Lower leg skin (tissue), 4 donors: ENCODE data around the gene CSTF3. TPM values are rescaled to one million over a fixed set of nuclear protein-coding genes. Genes with fewer than 3 reads are reported as not detected.
"Not testable (repeated sequence)": the region's sequence is repeated elsewhere in the genome, so short reads cannot be mapped to it uniquely, and the experiment has no call there.

Experiments used
- DNase-seq, 2 donors: peaks; one replicate each; pipeline ENCODE4 v3.0.0-alpha.2; 2019; ENCODE audit warnings: low spot score in 2 of 2
- H3K4me3 ChIP-seq: fragments of 200-600 bp; sonication (generic); 2 replicates; pipeline ENCODE4 v1.5.1; 2017; ENCODE audit warnings: mild to moderate bottlenecking, low read depth; ENCODE audit not compliant: poor library complexity, severe bottlenecking
- POLR2A ChIP-seq, 2 donors: fragments of 450-650 bp; IDR thresholded peaks; one replicate each; pipeline ENCODE4 v1.6.1; 2016 to 2017; ENCODE audit warnings: antibody characterized with exemption in 2 of 2, mild to moderate bottlenecking in 1 of 2, moderate library complexity in 1 of 2
- WGBS, 2 donors: methylation state at CpG; one replicate each; pipeline ENCODE4 v1.1.5; 2018; 5-methylcytosine and 5-hydroxymethylcytosine counted together
- intact Hi-C: fragments of 100-400 bp; cut with DNase I; formaldehyde crosslinking; loops from one replicate; pipeline ENCODE4 v1.15.0; 2023; ENCODE audit warnings: low total_unique reads
- total RNA-seq, 4 donors: library from RNA; depleted of rRNA; stranded (reverse); fragments of >200 nt; gene quantifications; one replicate each; pipeline ENCODE4 v1.1.0, GENCODE V29; 2016
- TF ChIP-seq, protein P1 (sequence below), 3 donors: fragments of 450-650 bp; IDR thresholded peaks; one replicate each; pipeline ENCODE4 v1.5.1; 2016; ENCODE audit warnings: antibody characterized with exemption in 3 of 3, mild to moderate bottlenecking in 3 of 3, moderate library complexity in 2 of 3

CSTF3 gene
- total RNA-seq, 4 donors from 2014 or later, result 7.1 to 9.8 (median 8.4) TPM

DNA sequence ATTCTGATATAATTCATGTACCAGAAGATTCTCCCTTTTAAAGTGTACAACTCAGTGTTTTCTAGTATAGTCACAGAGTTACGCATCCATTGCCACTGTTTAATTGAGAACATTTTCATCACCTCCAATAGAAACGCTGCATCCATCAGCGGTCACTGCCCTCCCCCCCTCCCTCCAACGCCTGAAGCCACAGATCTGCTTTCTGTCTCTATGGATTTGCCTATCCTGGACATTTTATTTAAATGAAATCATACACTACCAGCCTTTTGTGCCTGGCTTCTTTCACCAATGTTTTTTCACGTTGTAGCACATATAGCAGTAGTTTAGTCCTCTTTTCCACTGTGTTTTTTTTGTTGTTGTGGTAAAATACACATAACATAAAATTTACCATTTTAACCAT, 99.1 kb downstream of the CSTF3 start:
- no peak overlapping the region for H3K4me3 ChIP-seq
- WGBS, 2 donors, result 67 to 72% methylated on average over 5 of the region's 5 CpGs
- DNase-seq, result no peak
- intact Hi-C loops, result no loop called here
- TF ChIP-seq, protein P1, sequence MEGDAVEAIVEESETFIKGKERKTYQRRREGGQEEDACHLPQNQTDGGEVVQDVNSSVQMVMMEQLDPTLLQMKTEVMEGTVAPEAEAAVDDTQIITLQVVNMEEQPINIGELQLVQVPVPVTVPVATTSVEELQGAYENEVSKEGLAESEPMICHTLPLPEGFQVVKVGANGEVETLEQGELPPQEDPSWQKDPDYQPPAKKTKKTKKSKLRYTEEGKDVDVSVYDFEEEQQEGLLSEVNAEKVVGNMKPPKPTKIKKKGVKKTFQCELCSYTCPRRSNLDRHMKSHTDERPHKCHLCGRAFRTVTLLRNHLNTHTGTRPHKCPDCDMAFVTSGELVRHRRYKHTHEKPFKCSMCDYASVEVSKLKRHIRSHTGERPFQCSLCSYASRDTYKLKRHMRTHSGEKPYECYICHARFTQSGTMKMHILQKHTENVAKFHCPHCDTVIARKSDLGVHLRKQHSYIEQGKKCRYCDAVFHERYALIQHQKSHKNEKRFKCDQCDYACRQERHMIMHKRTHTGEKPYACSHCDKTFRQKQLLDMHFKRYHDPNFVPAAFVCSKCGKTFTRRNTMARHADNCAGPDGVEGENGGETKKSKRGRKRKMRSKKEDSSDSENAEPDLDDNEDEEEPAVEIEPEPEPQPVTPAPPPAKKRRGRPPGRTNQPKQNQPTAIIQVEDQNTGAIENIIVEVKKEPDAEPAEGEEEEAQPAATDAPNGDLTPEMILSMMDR (IDR thresholded peaks at IDR 0.05), result no peak
- no peak for TF ChIP-seq POLR2A (IDR thresholded peaks at IDR 0.05)

DNA sequence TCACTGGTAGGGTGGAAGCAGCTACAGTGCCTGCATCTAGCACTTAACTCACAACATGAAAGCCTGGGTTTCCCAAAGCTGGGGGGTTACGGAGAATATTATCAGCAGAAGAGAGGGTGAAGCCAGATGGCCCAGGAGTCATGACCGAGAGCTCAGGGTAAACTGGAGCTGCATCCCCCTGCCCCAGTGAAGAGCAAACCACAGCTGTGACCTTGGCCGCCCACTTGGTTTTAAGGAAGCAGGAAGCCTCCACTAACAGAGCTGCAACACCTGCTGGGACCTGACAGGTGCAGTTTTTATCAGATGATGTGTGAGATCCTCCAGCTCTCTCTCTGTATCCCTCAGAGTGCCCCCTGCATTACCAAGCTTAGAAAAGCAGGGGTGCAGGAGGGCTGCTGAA, 101.0 kb downstream of the CSTF3 start:
- 94 to 97% methylated on average over 3 of the region's 3 CpGs for WGBS, 2 donors

DNA sequence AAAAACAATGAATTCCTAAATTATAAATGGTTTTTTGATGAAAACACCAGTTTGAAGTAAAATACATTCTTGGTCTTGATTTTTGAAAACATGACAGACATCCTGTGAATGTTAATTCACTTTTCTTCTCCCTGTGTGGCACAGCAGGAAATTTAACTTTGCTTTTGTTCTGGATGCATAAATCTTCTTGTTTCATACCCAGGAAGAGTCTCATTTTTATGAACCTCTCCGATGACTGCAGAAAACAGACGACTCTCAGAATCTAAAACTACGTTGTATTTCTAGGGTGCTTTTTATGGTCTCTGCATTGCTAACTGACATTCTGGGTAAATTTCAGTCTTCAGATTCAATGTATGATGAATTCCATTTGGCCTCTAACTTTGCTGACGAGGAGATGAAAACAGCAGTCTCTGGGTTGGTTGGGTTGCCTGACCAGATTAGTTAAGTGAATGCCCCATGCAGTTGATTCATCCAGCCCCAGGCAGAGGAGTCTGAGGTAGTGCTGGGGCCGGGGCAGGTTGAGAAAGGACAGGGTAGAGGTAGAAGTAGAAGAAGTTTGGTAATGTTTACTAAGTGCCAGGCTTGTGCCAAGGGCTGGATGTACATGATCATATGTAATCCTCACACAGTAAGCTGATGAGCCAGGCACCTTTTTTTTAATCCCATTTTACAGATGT, 101.8 kb downstream of the CSTF3 start:
- TF ChIP-seq POLR2A (IDR thresholded peaks at IDR 0.05), result no peak
- TF ChIP-seq, protein P1 (IDR thresholded peaks at IDR 0.05), result no peak
- WGBS, 2 donors, result 64% methylated on average over 5 of the region's 5 CpGs
- intact Hi-C loops, result no loop called here
- no peak for DNase-seq
- no peak overlapping the region for H3K4me3 ChIP-seq

More for the DNA sequence above, 101.0 kb downstream of the CSTF3 start:
- no peak for DNase-seq
- intact Hi-C loops, result no loop called here
- no peak overlapping the region for H3K4me3 ChIP-seq
- TF ChIP-seq, protein P1 (IDR thresholded peaks at IDR 0.05), result no peak
- TF ChIP-seq POLR2A (IDR thresholded peaks at IDR 0.05), result no peak

DNA sequence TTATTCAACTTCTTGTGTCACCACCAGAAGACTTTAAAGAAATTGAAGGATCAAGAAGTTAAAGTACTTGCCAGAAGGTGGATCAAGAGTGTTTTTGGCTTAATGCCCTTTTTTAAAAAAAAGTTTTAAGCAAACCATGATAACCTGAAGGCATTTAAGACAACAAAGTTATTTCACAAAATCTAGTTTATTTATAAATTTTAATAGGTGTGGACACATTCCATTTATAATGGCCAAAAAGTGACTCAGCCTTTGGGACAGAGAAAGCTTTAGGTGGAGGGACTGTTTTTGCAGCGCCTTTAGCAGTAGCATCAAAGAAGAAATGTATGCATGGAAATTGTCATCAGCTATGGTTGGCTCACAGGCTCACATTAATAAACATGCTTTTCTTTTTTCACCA, 104.0 kb downstream of the CSTF3 start:
- intact Hi-C loops, result no loop called here
- H3K4me3 ChIP-seq, result no peak overlapping the region
- TF ChIP-seq, protein P1 (IDR thresholded peaks at IDR 0.05), result no peak
- no peak for TF ChIP-seq POLR2A (IDR thresholded peaks at IDR 0.05)
- 70 to 74% methylated on average over 1 of the region's 1 CpG for WGBS, 2 donors
- DNase-seq, result no peak

DNA sequence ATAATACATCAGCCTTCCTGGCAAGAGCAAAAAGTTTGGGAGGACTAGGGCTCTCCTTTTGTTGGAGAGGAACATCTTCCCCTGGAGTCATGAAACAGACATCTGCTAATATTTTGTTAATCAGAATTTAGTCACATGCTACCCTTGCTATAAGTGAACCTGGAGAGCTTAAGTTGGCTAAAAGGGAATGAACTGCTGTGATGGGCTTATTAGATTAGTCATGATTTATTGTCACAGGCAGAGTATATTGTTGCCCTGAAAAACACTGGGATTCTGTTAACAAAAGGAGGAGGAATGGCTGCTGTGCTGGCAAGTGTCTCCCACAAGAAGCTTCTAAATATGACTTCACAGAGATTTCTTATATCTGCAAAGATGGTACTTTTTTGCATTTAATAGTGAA, 105.9 kb downstream of the CSTF3 start:
- DNase-seq, result no peak
- TF ChIP-seq, protein P1 (IDR thresholded peaks at IDR 0.05), result no peak
- no peak for TF ChIP-seq POLR2A (IDR thresholded peaks at IDR 0.05)
- intact Hi-C loops, result no loop called here
- H3K4me3 ChIP-seq, result no peak overlapping the region

DNA sequence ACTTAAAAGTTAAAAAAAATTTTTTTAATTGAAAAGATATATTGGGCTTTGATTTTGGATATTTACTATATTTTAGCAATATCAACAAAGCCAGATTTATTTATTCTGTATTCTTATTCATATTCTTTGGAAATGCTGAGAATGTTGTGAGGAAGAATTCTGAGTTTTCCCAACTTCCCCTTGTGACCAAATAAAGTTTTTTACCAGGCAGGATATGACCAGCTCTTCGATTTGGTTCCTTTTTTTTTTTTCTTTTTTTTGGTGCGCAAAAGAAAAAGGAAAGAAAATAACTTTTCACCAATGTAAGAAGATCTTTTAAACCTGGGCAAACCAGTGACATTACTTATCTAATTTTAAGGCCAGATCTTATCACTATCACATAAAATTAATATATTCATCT, 109.0 kb downstream of the CSTF3 start:
- no peak for DNase-seq
- TF ChIP-seq, protein P1 (IDR thresholded peaks at IDR 0.05), result no peak
- no peak for TF ChIP-seq POLR2A (IDR thresholded peaks at IDR 0.05)
- 70 to 82% methylated on average over 2 of the region's 2 CpGs for WGBS, 2 donors
- H3K4me3 ChIP-seq, result no peak overlapping the region
- intact Hi-C loops, result no loop called here

DNA sequence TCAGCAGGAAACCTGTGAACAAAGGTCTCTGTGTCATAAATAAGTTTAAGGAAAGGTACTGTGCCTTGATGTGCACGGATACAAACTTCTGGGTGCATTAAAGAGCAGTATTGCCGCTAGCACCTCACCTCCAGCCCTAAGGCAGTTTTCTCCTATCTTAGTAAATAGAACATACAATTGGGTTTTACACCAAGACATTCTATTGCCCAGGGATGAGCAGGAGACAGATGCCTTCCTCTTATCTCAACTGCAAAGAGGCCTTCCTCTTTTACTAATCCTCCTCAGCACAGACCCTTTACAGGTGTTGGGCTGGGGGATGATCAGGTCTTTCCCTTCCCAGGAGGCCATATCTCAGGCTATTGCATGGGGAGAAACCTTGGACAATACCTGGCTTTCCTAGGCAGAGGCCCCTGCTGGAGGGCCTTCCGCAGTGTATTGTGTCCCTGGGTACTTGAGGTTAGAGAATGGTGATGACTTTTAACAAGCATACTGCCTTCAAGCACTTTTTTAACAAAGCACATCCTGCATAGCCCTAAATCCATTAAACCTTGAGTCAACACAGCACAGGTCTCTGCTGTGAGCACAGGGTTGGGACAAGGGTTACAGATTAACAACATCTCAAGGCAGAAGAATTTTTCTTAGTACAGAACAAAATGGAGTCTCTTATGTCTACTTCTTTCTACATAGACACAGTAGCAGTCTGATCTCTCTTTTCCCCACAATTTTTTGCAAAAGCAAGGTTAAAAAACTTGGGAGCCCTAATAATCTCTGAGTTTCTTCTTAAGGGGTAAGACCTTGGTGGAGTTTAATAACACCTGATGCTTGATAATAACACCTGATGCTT, 111.5 kb downstream of the CSTF3 start:
- DNase-seq, H3K4me3 ChIP-seq, intact Hi-C loops: not testable (repeated sequence)
- whole genome bisulfite sequencing, 2 donors, result 87 to 88% methylated on average over 3 of the region's 3 CpGs

DNA sequence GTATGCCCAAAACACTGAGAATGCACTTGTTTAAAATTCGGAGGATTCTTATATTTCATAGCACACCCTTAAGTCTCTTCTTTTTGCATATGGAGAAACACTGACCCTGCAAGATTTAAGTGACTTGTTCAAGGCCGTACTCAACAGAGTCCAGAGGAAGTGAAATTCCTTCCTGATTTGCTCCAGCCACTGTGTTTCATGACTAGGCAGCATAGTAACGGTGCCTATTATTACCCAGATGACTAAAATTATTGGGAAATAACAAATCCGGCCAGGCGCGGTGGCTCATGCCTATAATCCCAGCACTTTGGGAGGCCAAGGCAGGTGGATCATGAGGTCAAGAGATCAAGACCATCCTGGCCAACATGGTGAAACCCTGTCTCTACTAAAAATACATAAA, 112.6 kb downstream of the CSTF3 start:
- intact Hi-C loops, DNase-seq, H3K4me3 ChIP-seq: not testable (repeated sequence)
- 74% methylated on average over 6 of the region's 6 CpGs for WGBS, 2 donors
